ENCODE results near the gene ACAD11. TPM values are rescaled to one million over a fixed set of nuclear protein-coding genes. Genes with fewer than 3 reads are reported as not detected.

The ACAD11 gene
- total and polyA plus RNA-seq, 9 of the 15 experiments (the other 6 are each of a cell fraction or from before 2014, with no cell fraction given), result 1.3 to 8.4 (median 4.0) TPM

GRCh38 chr3:132622148-132622547 is 37.5 kb downstream of the ACAD11 start:
- CTCF ChIA-PET (ENCODE audit: low intra/inter-chr PET ratio), result no interaction called here
- Histone ChIP-seq H3K79me2 (ENCODE audit: control insufficient read depth, insufficient read depth, low read length) (no peaks in the 10 kb centered on the region), H3K4me2 (ENCODE audit: insufficient read depth, low read length) (no peak overlapping the region), H3K9ac (ENCODE audit: insufficient read depth in 1 of 2, low read depth in 2 of 2, low read length in 2 of 2) (no peak overlapping the region), H3K9me3 (replicated peaks; ENCODE audit: control insufficient read depth, insufficient read depth, low read depth, low read length) (no peaks in the 10 kb centered on the region), H3K9me1 (ENCODE audit: control insufficient read depth, insufficient read depth, low read length) (no peaks in the 10 kb centered on the region), H3K36me3 (ENCODE audit: control insufficient read depth, insufficient read depth, low read length) (no peaks in the 10 kb centered on the region), H3K27ac (ENCODE audit: extremely low read depth, low read depth, low read length) (no peak overlapping the region), H4K20me1 (replicated peaks; ENCODE audit: control insufficient read depth, insufficient read depth, low read length) (no peaks in the 10 kb centered on the region), H3K4me3 (no peak overlapping the region), H3K4me1 (replicated peaks in 1 of 2; ENCODE audit: control insufficient read depth in 2 of 2, insufficient read depth in 2 of 2, low read length in 2 of 2) (no peaks in the 10 kb centered on the region), H3K27me3 (ENCODE audit: control insufficient read depth in 2 of 2, insufficient read depth in 2 of 2, low read length in 2 of 2) (no peaks in the 10 kb centered on the region), H2AFZ (ENCODE audit: low read depth, low read length) (no peak overlapping the region)
- in situ Hi-C loops (cut with MboI) (no loop called here), intact Hi-C loops (cut with micrococcal nuclease) (no loop called here)
- 27% methylated on average over 1 of the region's 1 CpG for WGBS (ENCODE audit: insufficient coverage, low coverage, missing lambda C conversion rate)
- no peak for ATAC-seq
- BruUV-seq (replicated peaks), result no TSS peak
- POLR2A ChIA-PET, result no interaction called here
- no peak for TF ChIP-seq MCM7 (IDR thresholded peaks at IDR 0.05)
- no peak for TF ChIP-seq ETV5 (CRISPR knock-in tag; IDR thresholded peaks at IDR 0.05; ENCODE audit: low read depth)
- TF ChIP-seq RERE (CRISPR knock-in tag; IDR thresholded peaks at IDR 0.05; ENCODE audit: borderline replicate concordance), result no peak
- no peak for TF ChIP-seq MCM5 (IDR thresholded peaks at IDR 0.05; ENCODE audit: low read depth)
- TF ChIP-seq BRF2 (IDR thresholded peaks at IDR 0.05; ENCODE audit: borderline replicate concordance, insufficient read depth, insufficient read length), result no peak
- TF ChIP-seq RBM22 (IDR thresholded peaks at IDR 0.05; ENCODE audit: low read depth, low read length, poor library complexity, severe bottlenecking), result no peak
- TF ChIP-seq L3MBTL2 (IDR thresholded peaks at IDR 0.05), result no peak
- no peak for TF ChIP-seq ZBTB17 (CRISPR knock-in tag; IDR thresholded peaks at IDR 0.05)
- no peak for TF ChIP-seq KAT2B (IDR thresholded peaks at IDR 0.05; ENCODE audit: low read depth, low read length)
- no peak for TF ChIP-seq E2F4 (CRISPR knock-in tag; IDR thresholded peaks at IDR 0.05; ENCODE audit: low read depth)
- DNase-seq (ENCODE audit: extremely low read depth in 1 of 4, low spot score in 3 of 4), result no peak
- no peak for FAIRE-seq
